Muscle of back (tissue), 11 donors: ENCODE results near the gene LAMP1. TPM values are rescaled to one million over a fixed set of nuclear protein-coding genes. Genes with fewer than 3 reads are reported as not detected.
"Not testable (repeated sequence)": the region's sequence is repeated elsewhere in the genome, so short reads cannot be mapped to it uniquely, and the experiment has no call there.

Experiments
- DNase-seq, 3 donors: peaks; one replicate each; pipeline versions ENCODE4 v3.0.0 to v3.0.0-alpha.2; 2013
- polyA plus RNA-seq, 10 donors: library from polyadenylated mRNA; unstranded; fragments of 120-200 nt; gene quantifications; one replicate each; pipeline ENCODE4 v1.2.1, GENCODE V29; 2013; ENCODE audit not compliant: insufficient read length in 10 of 10

Gene LAMP1
- polyA plus RNA-seq, 10 donors: 81.9 to 120 (median 93.2) TPM

- no peak for DNase-seq
Observed at GRCh38 chr13:113322890-113323651, 26.0 kb downstream of the LAMP1 start.

- no peak for DNase-seq
Observed at GRCh38 chr13:113323869-113324268, 26.8 kb downstream of the LAMP1 start.

GRCh38 chr13:113324398-113324797 is 27.4 kb downstream of the LAMP1 start:
- no peak for DNase-seq

DNA sequence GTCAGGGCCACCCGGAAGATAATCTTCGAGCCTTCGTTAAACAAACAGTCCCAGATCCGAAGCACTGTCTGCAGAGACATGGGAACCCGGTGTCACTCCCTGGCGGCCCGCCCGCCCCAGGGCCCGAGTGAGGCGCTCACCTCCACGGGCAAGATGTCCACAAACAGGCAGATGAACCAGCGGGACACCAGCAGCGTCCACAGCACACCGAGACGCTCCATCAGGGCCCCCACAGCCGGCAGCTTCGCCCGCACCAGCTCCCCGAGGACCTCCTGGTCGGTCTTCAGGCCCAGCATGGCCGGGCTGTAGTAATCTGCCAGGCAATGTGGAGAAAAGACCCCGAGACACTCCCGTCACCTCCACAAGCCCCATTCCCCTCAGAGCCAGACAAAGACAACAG is 28.7 kb downstream of the LAMP1 start:
- no peak for DNase-seq

- DNase-seq: peak in 1 of 3 donors; percentile 14
Observed at GRCh38 chr13:113327391-113327765, 30.3 kb downstream of the LAMP1 start.

GRCh38 chr13:113327766-113328471 is 30.9 kb downstream of the LAMP1 start:
- DNase-seq: peak; percentile 13 to 18 (median 17)

DNA sequence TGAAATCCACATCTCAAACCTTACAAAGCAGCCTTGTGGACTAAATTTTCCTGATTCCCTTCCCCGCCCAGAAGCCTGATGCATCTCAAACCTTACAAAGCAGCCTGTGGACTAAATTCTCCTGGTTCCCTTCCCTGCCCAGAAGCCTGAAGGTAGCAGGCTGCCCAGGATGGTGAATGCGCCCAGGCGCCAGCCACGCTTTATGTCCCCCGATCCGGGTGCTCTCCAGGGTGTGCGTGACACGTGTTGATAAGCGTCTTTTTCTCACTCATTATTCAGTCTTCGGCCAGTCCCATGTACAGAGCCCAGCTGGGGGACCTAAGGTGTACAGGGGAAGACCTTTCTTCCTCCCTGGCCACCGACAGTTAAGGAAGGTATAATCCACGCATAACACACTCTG is 31.8 kb downstream of the LAMP1 start:
- DNase-seq: no peak

- no peak for DNase-seq
Observed at GRCh38 chr13:113329656-113330312, 32.7 kb downstream of the LAMP1 start.

DNA sequence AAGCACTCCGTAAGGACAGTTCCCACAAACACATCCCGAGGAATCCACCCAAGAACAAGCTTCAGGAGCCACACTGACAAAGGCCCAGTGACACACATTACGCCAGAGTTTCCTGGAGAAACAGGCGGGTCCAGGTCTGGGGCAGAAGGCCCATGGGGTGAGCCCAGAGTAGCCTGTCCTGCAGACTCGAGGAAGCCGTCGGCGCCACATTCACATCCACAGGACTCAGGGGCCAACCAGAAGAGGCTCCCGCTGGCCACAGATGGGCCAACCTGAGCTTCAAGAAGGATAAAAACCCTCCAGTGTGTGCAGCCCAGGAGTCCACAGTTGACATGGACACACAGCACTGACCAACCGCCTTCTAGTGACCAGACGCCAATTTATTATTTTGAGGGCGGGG is 35.6 kb downstream of the LAMP1 start:
- DNase-seq: no peak

DNA sequence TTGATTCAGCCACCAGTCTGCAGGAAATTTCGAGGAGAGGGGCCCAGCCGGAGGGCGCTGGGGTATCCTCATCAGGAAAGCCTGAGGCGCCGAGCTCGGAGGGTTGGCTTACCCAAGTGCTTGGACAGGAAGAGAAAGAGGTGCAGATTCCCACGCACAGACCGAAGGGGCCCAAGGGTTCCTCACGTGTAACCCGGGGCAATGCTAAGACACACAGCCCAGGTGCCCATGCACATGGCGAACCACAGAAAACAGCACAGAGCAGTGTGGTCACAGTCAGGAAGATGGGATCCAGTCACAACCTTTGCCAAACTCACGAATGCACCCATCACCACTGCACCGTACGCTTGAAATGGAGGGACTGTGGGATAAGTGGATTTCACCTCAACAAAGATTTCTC is 36.0 kb downstream of the LAMP1 start:
- DNase-seq: no peak

GRCh38 chr13:113337556-113337955 is 40.5 kb downstream of the LAMP1 start:
- DNase-seq: no peak

GRCh38 chr13:113337976-113338375 is 40.9 kb downstream of the LAMP1 start:
- DNase-seq: no peak

GRCh38 chr13:113338451-113338850 is 41.4 kb downstream of the LAMP1 start:
- DNase-seq: no peak

- no peak for DNase-seq
Observed at GRCh38 chr13:113342820-113343691, 46.0 kb downstream of the LAMP1 start.

DNA sequence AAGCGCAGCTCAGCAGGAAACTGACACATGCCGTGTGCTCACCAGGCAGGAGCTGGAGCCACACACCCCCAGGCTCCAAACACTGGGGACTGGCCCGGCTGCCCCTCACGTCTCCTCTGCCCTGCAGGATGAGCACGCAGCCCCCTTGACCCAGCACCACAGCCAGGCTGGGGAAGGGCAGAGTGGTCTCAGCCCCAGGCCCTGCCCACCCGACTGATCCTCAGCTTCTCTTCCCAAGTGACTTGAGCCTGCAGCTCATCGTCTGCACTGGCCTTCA is 46.6 kb downstream of the LAMP1 start:
- DNase-seq: no peak

GRCh38 chr13:113345486-113345885 is 48.4 kb downstream of the LAMP1 start:
- DNase-seq: no peak

- DNase-seq: not testable (repeated sequence)
Observed at GRCh38 chr13:113347736-113348225, 50.7 kb downstream of the LAMP1 start.

DNA sequence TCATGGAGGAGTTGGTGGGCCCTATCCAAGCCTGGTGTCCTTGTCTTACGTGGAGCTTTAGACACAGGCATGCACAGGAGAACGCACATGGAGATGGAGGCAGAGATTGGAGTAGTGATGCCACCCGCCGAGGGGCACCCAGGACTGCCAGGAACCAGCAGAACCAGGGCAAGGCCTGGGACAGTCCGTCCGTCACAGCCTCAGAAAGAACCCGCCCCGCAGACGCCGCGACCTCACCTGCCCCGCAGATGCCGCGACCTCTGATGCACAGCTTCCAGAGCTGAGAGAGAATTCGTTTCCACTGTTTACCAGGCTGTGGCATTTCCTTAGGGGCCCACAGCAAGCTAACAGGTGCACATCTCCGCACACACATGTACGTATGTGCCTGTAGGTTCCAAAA is 51.6 kb downstream of the LAMP1 start:
- no peak for DNase-seq

- DNase-seq: no peak
Observed at GRCh38 chr13:113349050-113349449, 52.0 kb downstream of the LAMP1 start.

DNA sequence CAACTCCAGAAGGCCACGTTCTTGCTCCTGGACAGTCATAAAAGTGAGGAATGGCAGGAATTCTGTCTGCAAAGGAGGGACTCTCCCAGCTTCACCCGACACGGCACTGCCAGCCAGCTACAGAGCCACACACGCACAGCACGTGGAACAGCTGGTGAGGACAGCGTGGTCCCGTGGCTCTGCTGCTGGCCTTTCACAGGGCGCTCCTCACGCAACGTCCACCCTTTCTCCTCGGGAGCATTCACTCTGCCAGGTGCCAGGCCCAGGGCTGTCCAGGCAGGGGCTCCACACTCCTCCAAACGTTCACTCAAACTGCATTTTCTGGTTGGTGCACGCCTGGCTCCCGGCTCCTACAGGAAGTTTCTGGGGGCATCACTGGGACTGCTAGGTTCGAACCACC is 52.5 kb downstream of the LAMP1 start:
- DNase-seq: no peak

DNA sequence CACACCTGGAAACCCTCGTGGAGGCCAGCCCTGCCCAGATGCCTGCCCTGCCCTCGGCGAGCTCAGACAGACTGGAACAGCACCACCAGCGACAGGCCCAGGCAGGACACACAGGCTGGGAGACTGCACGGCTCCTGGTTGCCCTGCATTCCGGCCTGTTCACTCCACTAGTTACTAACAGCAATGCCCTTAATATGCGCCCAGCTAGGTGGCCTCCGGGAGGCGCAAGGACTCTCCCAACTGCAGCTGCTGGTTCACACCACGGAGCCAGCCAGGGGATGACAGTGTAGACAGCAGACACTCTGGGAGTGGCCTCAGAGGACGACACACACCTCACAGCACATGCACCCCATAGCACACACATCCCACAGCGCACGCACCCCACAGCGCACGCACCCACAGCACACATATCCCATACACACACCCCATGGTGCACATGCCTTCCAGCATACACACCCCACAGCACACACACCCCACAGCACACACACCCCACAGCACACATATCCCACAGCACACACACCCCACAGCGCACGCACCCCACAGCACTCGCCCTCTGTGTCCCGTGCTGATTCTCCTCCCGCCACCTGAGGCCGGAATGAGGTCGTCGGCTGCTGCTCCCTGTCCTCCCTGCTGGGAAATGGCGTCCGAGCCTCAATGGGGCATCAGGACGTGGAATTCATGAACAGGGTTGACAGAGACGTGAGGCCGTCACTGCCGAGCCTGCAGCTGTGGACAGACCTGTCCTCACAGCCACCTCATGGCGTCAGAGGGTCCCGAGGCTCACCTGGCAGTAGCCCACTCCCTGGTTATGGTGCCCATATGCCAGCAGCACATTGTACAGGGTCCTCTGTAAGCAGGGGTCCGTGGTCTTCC is 53.3 kb downstream of the LAMP1 start:
- no peak for DNase-seq
